Smooth muscle cell of the brain vasculature (primary cell): ENCODE results near the gene ELMO1.

ENCODE experiments used
- DNase-seq: peaks from one replicate; pipeline ENCODE4 v3.0.0-alpha.2; 2012; ENCODE audit warnings: low read depth, low spot score

Gene ELMO1

GRCh38 chr7:37131855-37132254 is 316.8 kb downstream of the ELMO1 start:
- no peak for DNase-seq

GRCh38 chr7:37129035-37129425 is 319.6 kb downstream of the ELMO1 start:
- no peak for DNase-seq

GRCh38 chr7:37128327-37129034 is 320.2 kb downstream of the ELMO1 start:
- DNase-seq: no peak

DNA sequence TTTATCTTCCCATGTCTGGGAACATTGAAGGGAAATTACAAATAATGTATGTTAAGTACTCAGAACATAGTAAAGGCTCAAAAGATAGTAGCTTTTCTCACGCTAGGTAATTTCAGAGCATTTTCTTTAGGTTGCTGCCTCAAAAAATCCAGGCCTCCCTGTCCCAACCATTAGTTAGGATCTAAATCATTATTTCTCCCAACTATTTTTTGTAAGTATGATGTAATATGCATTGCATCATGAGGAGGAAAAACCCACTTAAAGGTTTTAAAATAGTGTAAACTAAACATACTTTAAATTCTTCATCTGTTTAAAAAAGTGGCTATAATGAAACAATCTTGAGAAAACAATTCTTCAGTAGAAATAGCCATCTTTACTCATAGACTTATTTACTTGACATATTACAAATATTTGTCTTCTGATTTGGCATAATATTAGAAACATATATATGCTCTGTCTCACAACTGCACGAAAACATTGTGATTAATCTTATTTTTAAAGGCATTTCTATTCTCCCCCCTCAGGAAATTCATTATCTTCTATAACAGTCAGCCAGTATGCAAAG is 329.3 kb downstream of the ELMO1 start:
- no peak for DNase-seq

DNA sequence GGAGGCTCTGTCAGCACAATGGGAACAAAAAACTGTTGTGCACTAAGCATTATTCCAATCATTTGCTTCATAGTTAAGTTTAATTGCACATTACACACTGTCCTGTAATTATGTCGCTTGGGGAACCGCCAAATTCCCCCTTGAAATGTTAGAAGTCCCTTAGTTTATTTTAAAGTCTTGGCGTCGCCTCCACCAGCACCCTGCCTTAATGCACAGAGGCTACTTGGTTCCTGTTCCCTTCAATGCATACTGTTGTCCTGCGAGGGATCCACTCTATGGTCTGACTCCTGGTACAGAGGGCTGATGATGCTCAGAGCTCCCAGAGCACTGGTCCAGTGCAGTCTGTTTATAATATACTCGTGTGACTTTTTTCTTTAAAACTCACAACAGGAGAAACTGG is 330.7 kb downstream of the ELMO1 start:
- no peak for DNase-seq

- no peak for DNase-seq
Measured at GRCh38 chr7:37117292-37117691, 331.4 kb downstream of the ELMO1 start.

DNA sequence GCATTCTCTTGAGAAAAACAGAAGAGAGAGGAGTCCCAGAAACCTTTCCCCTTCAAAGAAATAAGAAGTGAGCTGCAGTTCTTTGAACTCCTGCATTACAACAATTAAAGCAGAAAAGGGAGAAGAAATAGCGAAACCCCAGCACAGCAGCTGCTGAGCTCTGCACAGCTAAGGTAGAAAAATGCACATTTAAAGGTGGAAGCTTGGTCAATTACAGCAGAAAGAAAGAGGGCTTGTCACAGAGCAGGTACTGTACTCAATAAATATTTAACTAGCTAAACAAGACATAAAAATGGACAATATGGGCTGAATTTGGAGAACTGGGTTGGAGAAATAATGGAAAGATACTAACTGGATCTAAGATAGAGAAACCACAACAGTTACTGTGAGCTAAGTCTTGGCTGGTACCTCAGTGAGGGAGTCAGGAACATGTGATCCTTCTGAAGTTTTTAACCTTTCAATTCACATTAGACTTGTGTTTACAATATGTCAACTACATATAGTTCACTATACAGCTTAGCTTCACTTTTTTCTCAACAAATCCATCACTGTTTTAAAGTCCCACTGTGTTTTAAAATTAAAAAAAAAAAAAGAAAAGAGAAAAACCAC is 332.5 kb downstream of the ELMO1 start:
- DNase-seq: no peak

DNA sequence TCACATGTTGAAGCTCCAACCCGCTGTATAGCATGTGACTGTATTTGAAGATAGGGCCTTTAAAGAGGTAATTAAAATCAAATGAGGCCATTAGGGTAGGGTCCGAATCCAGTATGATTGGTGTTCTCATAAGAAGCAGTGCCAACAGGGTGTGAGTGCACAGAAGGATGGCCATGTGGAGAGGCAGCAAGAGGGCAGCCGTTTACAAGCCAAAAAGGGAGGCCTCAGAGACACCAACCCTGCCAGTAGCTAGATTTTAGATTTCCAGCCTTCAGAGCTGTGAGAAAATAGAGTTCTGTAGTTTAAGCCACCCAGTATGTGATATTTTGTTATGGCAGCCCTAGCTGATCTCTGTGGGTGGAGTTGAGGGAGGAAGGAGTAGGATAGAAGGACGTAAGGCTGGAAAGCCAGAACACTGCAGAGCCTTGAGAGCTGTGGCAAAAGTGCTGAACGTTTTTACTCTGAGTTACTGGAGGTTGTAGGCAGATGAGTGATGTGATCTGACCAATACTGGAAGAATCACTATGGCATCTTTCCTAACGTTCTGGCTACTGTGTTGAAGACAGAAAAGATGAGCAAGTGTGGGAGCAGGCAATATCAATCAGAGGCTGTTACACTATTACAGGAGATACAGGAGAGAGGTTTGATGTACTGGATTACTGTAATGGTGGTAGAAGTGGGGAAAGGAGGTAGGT is 334.9 kb downstream of the ELMO1 start:
- no peak for DNase-seq

DNA sequence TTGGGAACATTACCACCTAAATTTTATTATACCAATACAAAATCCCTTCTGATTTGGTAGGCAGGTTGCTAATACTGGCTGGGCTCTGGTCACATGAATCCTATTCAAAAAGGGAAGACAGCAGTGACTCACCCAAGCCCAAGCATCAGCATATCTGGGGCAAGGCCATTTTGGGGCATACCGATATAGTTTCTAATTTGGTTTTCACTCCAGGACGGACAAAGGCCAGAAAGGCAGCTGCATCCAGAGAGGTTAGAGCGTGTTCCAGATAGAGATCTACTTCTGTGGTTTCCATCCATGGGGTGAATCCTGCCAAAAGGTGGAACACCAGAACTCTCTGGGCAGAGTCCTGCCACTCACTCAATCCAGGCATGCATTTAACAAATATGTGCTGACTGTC is 335.8 kb downstream of the ELMO1 start:
- no peak for DNase-seq

- no peak for DNase-seq
Measured at GRCh38 chr7:37112218-37112617, 336.4 kb downstream of the ELMO1 start.

DNA sequence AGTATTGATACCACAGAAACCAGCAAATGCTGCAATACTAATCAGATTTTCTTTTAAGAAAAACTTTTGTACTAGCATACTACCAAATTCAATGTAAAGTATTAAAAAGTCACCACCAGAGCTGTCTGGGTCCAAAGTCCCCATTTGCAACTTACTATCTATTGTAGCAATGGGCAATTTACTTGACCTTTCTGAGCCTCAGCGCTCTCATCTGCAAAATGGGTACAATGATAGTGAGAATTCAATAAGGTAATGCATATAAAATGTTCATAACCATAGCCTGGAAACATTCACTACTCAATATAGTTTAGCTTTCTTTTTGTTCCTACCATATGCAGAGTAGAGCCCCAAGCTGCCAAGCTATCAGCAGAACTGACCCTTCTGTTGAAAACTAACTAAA is 337.2 kb downstream of the ELMO1 start:
- no peak for DNase-seq

DNA sequence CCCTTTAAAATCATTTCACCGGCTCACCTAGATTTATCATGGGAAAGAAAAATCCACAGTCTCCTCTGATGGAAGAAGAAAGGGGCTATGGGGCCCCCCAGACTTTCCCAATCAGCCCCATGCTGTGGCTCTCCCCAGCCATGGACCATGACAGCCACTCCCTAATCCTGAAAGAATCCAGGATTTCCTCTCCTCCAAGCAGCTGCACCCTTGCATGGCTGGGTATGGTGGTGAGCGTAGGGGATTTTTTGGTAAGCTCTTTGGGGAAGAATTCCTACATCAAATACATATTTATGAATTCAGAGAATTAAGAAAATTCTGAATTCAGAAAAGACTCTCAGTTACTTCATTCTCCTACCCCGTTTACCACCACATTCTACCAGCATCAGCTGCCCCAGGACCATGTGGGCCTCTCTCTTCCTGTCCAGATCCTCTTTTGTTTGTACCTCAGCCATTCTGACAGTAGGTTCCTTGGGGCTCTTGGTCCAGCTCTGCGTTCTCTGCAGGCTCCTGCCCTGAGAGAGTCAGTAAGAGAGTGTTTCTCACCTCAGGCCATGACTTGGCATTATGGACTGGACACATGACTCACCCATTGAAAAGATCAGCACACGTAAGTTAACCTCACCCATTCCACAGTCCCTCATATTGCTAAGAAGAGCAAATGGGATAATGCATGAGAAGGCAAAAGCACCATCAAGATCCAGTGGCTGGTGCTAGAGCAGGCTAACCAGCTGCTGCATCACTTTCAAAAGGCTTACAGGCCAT is 337.8 kb downstream of the ELMO1 start:
- DNase-seq: no peak

DNA sequence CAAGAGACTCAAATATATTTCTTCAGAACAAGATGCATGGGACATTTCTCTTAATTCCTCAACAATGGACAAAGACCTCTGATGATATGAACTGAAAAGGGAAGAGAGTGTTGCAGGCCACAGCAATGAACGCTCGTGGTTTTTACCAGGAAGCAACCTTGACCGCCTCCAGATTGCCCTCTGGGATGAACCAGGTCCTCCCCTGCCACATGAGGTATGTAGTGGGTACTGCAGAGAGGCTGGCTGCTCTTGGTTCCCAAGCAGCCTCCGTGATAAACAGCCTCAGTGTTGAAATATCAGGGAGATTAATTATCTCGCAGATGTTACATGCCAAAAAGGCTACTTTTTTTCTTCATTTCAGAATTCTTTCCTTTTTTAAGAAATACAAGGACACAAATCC is 338.8 kb downstream of the ELMO1 start:
- no peak for DNase-seq

GRCh38 chr7:37109016-37109683 is 339.5 kb downstream of the ELMO1 start:
- DNase-seq: no peak

GRCh38 chr7:37108615-37109014 is 340.0 kb downstream of the ELMO1 start:
- DNase-seq: no peak

- no peak for DNase-seq
Measured at GRCh38 chr7:37107047-37107750, 341.5 kb downstream of the ELMO1 start.

- DNase-seq: no peak
Measured at GRCh38 chr7:37105762-37106161, 342.9 kb downstream of the ELMO1 start.

GRCh38 chr7:37104822-37105518 is 343.7 kb downstream of the ELMO1 start:
- DNase-seq: no peak

GRCh38 chr7:37102518-37103137 is 346.0 kb downstream of the ELMO1 start:
- DNase-seq: no peak
